Frontal cortex (tissue), 4 donors: ENCODE measurements around the gene LRRC26. TPM values are rescaled to one million over a fixed set of nuclear protein-coding genes. Genes with fewer than 3 reads are reported as not detected.

Experiments used
- DNase-seq, 2 donors: peaks; one replicate each; pipeline ENCODE4 v3.0.0; 2012; ENCODE audit warnings: low spot score in 2 of 2
- FAIRE-seq: peaks from 2 replicates; lab custom pipeline; 2012; peaks lifted over from hg19 to GRCh38; lab: Jason Lieb, UNC
- total RNA-seq: library from RNA; depleted of rRNA; stranded (reverse); fragments of >200 nt; gene quantifications from one replicate; pipeline ENCODE4 v1.2.3, GENCODE V29; 2014
- donor health status: control.
- donor health status: control.
- donor health status: control.

LRRC26 gene, protein sequence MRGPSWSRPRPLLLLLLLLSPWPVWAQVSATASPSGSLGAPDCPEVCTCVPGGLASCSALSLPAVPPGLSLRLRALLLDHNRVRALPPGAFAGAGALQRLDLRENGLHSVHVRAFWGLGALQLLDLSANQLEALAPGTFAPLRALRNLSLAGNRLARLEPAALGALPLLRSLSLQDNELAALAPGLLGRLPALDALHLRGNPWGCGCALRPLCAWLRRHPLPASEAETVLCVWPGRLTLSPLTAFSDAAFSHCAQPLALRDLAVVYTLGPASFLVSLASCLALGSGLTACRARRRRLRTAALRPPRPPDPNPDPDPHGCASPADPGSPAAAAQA
- 0.41 TPM for total RNA-seq

DNA sequence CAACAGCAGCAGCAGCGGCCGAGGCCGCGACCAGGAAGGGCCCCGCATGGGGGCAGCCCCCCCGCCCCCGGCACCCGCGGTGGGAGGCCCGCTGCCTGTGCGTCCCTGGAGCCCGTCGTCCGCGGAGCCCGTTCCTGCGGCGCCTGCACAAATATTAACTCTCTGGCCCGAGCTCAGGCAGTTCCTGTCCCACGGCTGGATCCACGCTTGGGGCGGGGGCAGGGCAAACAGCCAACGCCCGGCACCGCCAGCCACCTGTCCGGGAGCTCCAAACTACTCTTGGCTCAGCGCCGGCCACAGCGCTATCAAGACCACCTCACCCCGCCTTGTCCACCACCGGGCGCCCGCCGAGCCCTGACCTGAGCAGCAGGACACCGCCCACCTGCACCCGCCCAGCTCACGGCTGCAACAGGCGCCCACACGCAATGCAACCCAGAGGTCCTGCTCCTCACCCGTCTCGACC lies at the start of gene LRRC26:
LRRC26 (minus strand) TSS at position 156 of the 463 bp plus-strand sequence; CDS start at position 48, 108 bp downstream.
- FAIRE-seq: no peak
- no peak for DNase-seq

GRCh38 chr9:137218754-137219271 lies 49.0 kb upstream of the LRRC26 start:
- FAIRE-seq: no peak

GRCh38 chr9:137218212-137218753 lies 48.4 kb upstream of the LRRC26 start:
- no peak for DNase-seq
- no peak for FAIRE-seq

More at GRCh38 chr9:137218754-137219271, 49.0 kb upstream of the LRRC26 start:
- DNase-seq: no peak

DNA sequence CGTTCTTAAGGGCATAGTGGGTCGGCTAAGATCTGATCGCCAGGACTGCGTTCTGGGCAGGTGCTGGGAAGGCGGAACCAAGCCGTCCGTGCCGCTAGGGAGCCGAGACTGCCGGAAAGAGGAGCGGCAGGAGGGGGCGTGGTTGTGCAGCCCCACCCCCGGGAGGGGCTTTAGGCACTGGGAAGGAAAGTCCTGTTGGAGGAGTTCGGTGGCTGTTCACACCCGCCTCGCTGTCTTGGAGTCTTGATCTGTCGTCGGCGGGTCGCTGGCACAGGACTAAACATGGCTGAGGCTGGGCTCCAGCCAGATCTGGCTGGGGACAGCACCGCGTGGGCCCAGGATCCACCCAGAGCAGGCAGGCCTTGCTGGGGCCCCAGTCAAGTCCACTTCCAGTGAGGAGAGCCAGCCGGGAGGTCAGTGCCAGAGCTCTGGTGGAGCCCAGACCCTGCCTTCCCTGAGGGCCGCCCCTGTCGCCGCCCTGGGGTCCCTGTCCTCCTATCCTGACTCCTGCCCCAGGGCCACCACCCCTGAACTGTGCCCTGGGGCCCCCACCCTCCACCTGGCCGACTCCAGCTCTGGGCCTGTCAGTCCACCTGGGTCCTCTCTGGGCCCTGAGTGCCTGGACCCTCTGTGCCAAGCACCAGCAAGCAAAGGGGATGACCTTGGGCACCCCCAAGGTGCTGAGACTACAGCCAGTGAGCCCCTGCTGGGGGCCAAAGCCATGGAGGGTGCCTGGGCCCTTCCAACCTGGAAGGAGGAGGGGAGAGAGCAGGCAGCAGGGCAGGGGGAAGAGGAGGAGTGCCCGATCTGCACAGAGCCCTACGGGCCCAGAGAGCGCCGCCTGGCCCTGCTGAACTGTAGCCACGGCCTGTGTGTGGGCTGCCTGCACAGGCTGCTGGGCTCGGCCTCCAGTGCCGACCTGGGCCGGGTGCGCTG lies 47.7 kb upstream of the LRRC26 start:
- peak in 1 of 2 donors; percentile 69 for DNase-seq
- FAIRE-seq: no peak

DNA sequence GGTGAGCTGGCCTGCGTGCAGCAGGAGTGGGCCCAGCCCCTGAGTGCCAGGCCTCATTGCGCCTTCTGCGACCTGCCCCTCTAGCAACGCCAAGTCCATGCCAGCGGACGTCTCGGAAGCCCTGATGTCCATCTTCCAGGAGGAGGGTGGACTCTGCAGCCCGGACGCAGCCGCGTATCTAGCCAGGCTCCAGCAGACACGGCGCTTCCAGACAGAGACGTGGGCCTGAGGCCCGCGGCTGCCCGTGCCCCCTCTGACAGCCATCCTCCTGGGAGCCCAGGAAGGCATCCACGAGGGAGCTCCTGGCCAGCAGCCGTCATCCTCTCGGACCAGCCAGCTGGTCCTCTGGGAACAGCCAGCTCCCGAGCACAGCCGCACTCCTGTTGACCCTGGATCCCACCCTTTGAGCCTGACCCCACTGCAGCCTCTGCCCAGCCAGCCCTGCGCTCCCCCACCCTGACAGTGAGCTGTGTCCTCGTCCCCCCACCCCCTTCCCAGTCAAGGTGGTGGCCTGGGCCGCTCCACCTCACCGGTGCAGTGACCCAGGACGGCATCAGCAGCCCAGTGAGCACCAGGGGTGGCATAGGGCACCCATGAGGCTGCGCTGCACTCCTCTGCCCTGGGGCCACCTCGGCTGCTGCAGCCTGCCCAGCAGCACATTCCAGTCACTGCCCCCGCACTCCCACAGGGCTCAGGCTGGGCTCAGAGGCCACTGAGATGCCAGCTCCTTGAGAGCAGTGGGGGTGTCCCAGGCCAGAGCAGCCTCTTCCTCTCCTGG lies 46.5 kb upstream of the LRRC26 start:
- FAIRE-seq: no peak
- DNase-seq: no peak

DNA sequence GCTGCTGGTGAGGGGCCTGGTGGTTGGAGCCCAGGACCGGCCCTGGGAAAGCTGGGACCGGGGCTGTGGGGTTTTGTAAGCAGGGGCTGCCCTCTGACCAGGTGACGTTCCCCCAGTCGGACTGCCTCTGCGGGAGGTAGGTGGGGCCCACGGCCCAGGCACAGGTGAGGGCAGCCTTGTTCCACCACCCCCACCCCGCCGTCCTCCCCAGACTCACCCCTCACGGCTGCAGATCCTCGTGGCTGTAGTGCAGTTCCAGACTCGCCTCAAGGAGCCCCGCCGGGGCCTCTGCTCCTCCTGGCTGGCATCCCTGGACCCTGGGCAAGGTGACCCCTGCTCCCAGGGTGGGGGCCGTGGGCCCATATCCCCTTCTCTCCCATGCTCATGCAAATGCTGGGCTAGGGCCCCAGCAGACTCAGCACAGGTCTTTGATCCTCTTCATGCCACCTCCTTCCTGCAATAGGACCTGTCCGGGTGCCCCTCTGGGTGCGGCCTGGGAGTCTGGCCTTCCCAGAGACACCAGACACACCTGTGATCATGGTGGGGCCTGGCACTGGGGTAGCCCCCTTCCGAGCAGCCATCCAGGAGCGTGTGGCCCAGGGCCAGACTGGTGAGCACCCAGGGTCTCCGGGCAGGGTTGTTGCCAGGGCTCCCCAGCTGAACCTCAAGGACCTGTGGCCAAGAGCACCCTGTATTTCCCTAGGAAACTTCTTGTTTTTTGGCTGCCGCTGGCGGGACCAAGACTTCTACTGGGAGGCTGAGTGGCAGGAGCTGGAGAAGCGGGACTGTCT lies 45.5 kb upstream of the LRRC26 start:
- no peak for FAIRE-seq
- DNase-seq: no peak

- FAIRE-seq (no peak), DNase-seq (no peak)
These were observed 44.8 kb upstream of the LRRC26 start for GRCh38 chr9:137214620-137215019.

GRCh38 chr9:137213160-137214060 lies 43.6 kb upstream of the LRRC26 start:
- no peak for FAIRE-seq
- no peak for DNase-seq

GRCh38 chr9:137212520-137212919 lies 42.7 kb upstream of the LRRC26 start:
- FAIRE-seq (no peak), DNase-seq (no peak)

GRCh38 chr9:137211532-137211931 lies 41.7 kb upstream of the LRRC26 start:
- no peak for DNase-seq
- FAIRE-seq: no peak

GRCh38 chr9:137206602-137207001 lies 36.8 kb upstream of the LRRC26 start:
- DNase-seq: no peak
- no peak for FAIRE-seq

GRCh38 chr9:137205126-137206069 lies 35.5 kb upstream of the LRRC26 start, which contains the start of the genes NDOR1 and TMEM203:
Gene NDOR1, plus strand, starts transcription at chr9:137205700. Its CDS starts 78 bp downstream, at chr9:137205778.
Gene TMEM203, minus strand, starts transcription at chr9:137205648. Its CDS starts 234 bp downstream, at chr9:137205414.
- DNase-seq (peak; percentile 99 to 100), FAIRE-seq (no peak)

DNA sequence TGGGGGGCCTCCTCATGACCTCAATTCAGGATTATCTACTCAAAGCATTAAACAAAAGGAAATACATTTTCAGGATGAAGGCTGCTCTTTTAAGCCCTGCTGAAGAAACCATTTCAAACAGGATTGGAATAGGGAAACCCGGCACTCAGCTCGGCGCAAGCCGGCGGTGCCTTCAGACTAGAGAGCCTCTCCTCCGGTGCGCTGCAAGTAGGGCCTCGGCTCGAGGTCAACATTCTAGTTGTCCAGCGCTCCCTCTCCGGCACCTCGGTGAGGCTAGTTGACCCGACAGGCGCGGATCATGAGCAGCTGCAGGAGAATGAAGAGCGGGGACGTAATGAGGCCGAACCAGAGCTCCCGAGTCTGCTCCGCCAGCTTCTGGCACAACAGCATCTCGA lies 34.9 kb upstream of the LRRC26 start:
- FAIRE-seq: no peak
- DNase-seq: no peak

- DNase-seq (no peak), FAIRE-seq (no peak)
These were observed 33.1 kb upstream of the LRRC26 start for GRCh38 chr9:137202966-137203365.

DNA sequence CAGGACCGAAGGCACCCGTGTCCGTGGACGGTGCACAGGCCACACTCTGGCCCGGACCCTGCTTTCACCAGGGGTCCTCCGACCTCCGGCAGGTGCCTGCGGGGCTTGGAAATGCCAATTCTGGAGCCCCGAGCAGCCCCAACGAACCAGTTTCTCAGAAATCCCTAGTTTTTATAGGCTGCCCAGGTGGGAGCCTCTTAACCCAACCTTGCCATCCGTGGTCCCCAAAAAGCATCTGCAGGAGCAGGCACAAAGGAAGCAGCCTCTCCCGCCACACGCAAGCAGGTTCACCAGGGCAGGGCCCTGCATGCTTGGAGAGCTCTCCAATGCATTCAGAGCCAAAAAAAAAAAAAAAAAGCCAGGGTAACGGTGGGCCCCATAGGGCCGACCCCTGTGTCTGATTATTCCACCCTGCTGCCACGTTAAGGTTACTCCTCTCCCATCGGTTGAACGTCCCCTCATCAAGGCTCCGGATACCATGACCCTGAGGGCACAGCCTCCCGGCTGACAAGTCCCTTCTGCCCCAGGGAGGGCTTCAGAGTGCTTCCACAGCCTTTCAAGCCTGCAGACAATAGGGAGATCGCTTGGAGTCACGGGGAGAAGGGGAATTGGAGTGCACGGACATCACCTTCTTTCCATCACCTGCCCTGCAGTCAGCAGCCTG lies 31.5 kb upstream of the LRRC26 start:
- no peak for DNase-seq
- no peak for FAIRE-seq
